ENCODE data around the gene OSM.

Gene OSM

GRCh38 chr22:30230330-30230729, 36.3 kb downstream of the OSM start:
- no peak for DNase-seq (ENCODE audit: low read depth in 1 of 2, low spot score in 1 of 2)
- in situ Hi-C loops (cut with HindIII; ENCODE audit: low pct_unique_long_range_greater_than_20kb, low sequenced_read_pairs), result no loop called here
- TF ChIP-seq JUND (IDR thresholded peaks at IDR 0.05; ENCODE audit: low read depth), result no peak

- peak in 1 of 2 experiments; percentile 57 for DNase-seq (ENCODE audit: low read depth in 1 of 2, low spot score in 1 of 2)
- no peak; the same call in 1 of the 2 replicates for TF ChIP-seq JUND (IDR thresholded peaks at IDR 0.05; ENCODE audit: low read depth)
- in situ Hi-C loops (cut with HindIII; ENCODE audit: low pct_unique_long_range_greater_than_20kb, low sequenced_read_pairs), result no loop called here
Measured at GRCh38 chr22:30228509-30229359, 37.9 kb downstream of the OSM start.

GRCh38 chr22:30227438-30228228, 39.0 kb downstream of the OSM start:
- DNase-seq (ENCODE audit: low read depth in 1 of 2, low spot score in 1 of 2), result no peak
- in situ Hi-C loops (cut with HindIII; ENCODE audit: low pct_unique_long_range_greater_than_20kb, low sequenced_read_pairs), result no loop called here
- no peak for TF ChIP-seq JUND (IDR thresholded peaks at IDR 0.05; ENCODE audit: low read depth)

- DNase-seq (ENCODE audit: low read depth in 1 of 2, low spot score in 1 of 2), result no peak
- TF ChIP-seq JUND (IDR thresholded peaks at IDR 0.05; ENCODE audit: low read depth), result no peak
- in situ Hi-C loops (cut with HindIII; ENCODE audit: low pct_unique_long_range_greater_than_20kb, low sequenced_read_pairs), result no loop called here
Measured at GRCh38 chr22:30226192-30226832, 40.3 kb downstream of the OSM start.

GRCh38 chr22:30225220-30225927, 41.3 kb downstream of the OSM start:
- in situ Hi-C loops (cut with HindIII; ENCODE audit: low pct_unique_long_range_greater_than_20kb, low sequenced_read_pairs), result no loop called here
- no peak for TF ChIP-seq JUND (IDR thresholded peaks at IDR 0.05; ENCODE audit: low read depth)
- DNase-seq (ENCODE audit: low read depth in 1 of 2, low spot score in 1 of 2), result no peak

GRCh38 chr22:30224161-30224857, 42.3 kb downstream of the OSM start:
- in situ Hi-C loops (cut with HindIII; ENCODE audit: low pct_unique_long_range_greater_than_20kb, low sequenced_read_pairs), result no loop called here
- no peak for DNase-seq (ENCODE audit: low read depth in 1 of 2, low spot score in 1 of 2)
- TF ChIP-seq JUND (IDR thresholded peaks at IDR 0.05; ENCODE audit: low read depth), result no peak

- no peak for DNase-seq (ENCODE audit: low read depth in 1 of 2, low spot score in 1 of 2)
- in situ Hi-C loops (cut with HindIII; ENCODE audit: low pct_unique_long_range_greater_than_20kb, low sequenced_read_pairs), result no loop called here
- TF ChIP-seq JUND (IDR thresholded peaks at IDR 0.05; ENCODE audit: low read depth), result no peak
Measured at GRCh38 chr22:30223303-30223702, 43.3 kb downstream of the OSM start.

- no peak for TF ChIP-seq JUND (IDR thresholded peaks at IDR 0.05; ENCODE audit: low read depth)
- in situ Hi-C loops (cut with HindIII; ENCODE audit: low pct_unique_long_range_greater_than_20kb, low sequenced_read_pairs), result no loop called here
- no peak for DNase-seq (ENCODE audit: low read depth in 1 of 2, low spot score in 1 of 2)
Measured at GRCh38 chr22:30222321-30222720, 44.3 kb downstream of the OSM start.

GRCh38 chr22:30221121-30221992, 45.3 kb downstream of the OSM start:
- no peak for DNase-seq (ENCODE audit: low read depth in 1 of 2, low spot score in 1 of 2)
- in situ Hi-C loops (cut with HindIII; ENCODE audit: low pct_unique_long_range_greater_than_20kb, low sequenced_read_pairs), result no loop called here
- TF ChIP-seq JUND (IDR thresholded peaks at IDR 0.05; ENCODE audit: low read depth), result no peak

- in situ Hi-C loops (cut with HindIII; ENCODE audit: low pct_unique_long_range_greater_than_20kb, low sequenced_read_pairs), result no loop called here
- TF ChIP-seq JUND (IDR thresholded peaks at IDR 0.05; ENCODE audit: low read depth), result no peak
- DNase-seq (ENCODE audit: low read depth in 1 of 2, low spot score in 1 of 2), result no peak
Measured at GRCh38 chr22:30220338-30221012, 46.2 kb downstream of the OSM start.
